ENCODE data around the gene RAB11FIP3. TPM values are rescaled to one million over a fixed set of nuclear protein-coding genes. Genes with fewer than 3 reads are reported as not detected.
A peak's percentile ranks its signal among the peaks of the same experiment; 100 is the strongest.

RAB11FIP3 gene
- total RNA-seq, 1 donor from 2014 or later, result 81.5 TPM

- Mint-ChIP-seq H3K36me3 (ENCODE audit: low read depth, unreplicated experiment) (no peaks in the 10 kb centered on the region), H3K4me3 (ENCODE audit: unreplicated experiment) (no peak within 1 kb of the TSS), H3K27ac (ENCODE audit: unreplicated experiment) (no peak within 1 kb of the TSS), H3K4me1 (ENCODE audit: unreplicated experiment) (peaks cover 6% of the 10 kb centered on the region), H3K9me3 (ENCODE audit: unreplicated experiment) (no peaks in the 10 kb centered on the region), H3K27me3 (ENCODE audit: unreplicated experiment) (peaks cover 3% of the 10 kb centered on the region)
- DNase-seq (ENCODE audit: low spot score), result peak; percentile 40
- no peak for TF ChIP-seq CTCF (IDR thresholded peaks at IDR 0.05; ENCODE audit: unreplicated experiment)
Measured at GRCh38 chr16:566475-567372, 141.3 kb downstream of the RAB11FIP3 start, which contains the start of gene NHLRC4. Gene NHLRC4, plus strand, starts transcription at chr16:567005. Its CDS starts 1,043 bp downstream, at chr16:568048.

- Mint-ChIP-seq H3K9me3 (ENCODE audit: unreplicated experiment) (no peaks in the 10 kb centered on the region), H3K4me3 (ENCODE audit: unreplicated experiment) (no peak overlapping the region), H3K36me3 (ENCODE audit: low read depth, unreplicated experiment) (no peaks in the 10 kb centered on the region), H3K27ac (ENCODE audit: unreplicated experiment) (no peak overlapping the region), H3K4me1 (ENCODE audit: unreplicated experiment) (peaks cover 6% of the 10 kb centered on the region), H3K27me3 (ENCODE audit: unreplicated experiment) (peaks cover 4% of the 10 kb centered on the region)
- TF ChIP-seq CTCF (IDR thresholded peaks at IDR 0.05; ENCODE audit: unreplicated experiment), result no peak
- no peak for DNase-seq (ENCODE audit: low spot score)
Measured at GRCh38 chr16:567373-568256, 142.2 kb downstream of the RAB11FIP3 start.

GRCh38 chr16:568401-569258, 143.2 kb downstream of the RAB11FIP3 start:
- Mint-ChIP-seq H3K9me3 (ENCODE audit: unreplicated experiment) (no peaks in the 10 kb centered on the region), H3K27me3 (ENCODE audit: unreplicated experiment) (peaks cover 4% of the 10 kb centered on the region), H3K27ac (ENCODE audit: unreplicated experiment) (no peak overlapping the region), H3K4me1 (ENCODE audit: unreplicated experiment) (peaks cover 6% of the 10 kb centered on the region), H3K4me3 (ENCODE audit: unreplicated experiment) (peak overlapping the region; percentile 85), H3K36me3 (ENCODE audit: low read depth, unreplicated experiment) (no peaks in the 10 kb centered on the region)
- TF ChIP-seq CTCF (IDR thresholded peaks at IDR 0.05; ENCODE audit: unreplicated experiment), result no peak
- no peak for DNase-seq (ENCODE audit: low spot score)

GRCh38 chr16:569445-570254, 144.2 kb downstream of the RAB11FIP3 start, which contains the start of gene PIGQ:
Gene PIGQ, plus strand, starts transcription at chr16:569968. Its CDS starts 4,107 bp downstream, at chr16:574075.
- no peak for TF ChIP-seq CTCF (IDR thresholded peaks at IDR 0.05; ENCODE audit: unreplicated experiment)
- peak; percentile 45 for DNase-seq (ENCODE audit: low spot score)
- Mint-ChIP-seq H3K4me3 (ENCODE audit: unreplicated experiment) (peak within 1 kb of the TSS; percentile 88), H3K27me3 (ENCODE audit: unreplicated experiment) (peaks cover 4% of the 10 kb centered on the region), H3K9me3 (ENCODE audit: unreplicated experiment) (no peaks in the 10 kb centered on the region), H3K36me3 (ENCODE audit: low read depth, unreplicated experiment) (no peaks in the 10 kb centered on the region), H3K27ac (ENCODE audit: unreplicated experiment) (peak within 1 kb of the TSS; percentile 13), H3K4me1 (ENCODE audit: unreplicated experiment) (peaks cover 6% of the 10 kb centered on the region)

Measured in endothelial cell (in vitro differentiated cells).